ENCODE data around the gene PUS7.
"Not testable (repeated sequence)": the region's sequence is repeated elsewhere in the genome, so short reads cannot be mapped to it uniquely, and the experiment has no call there.

Gene PUS7

GRCh38 chr7:105521717-105522463 is at the start of gene PUS7:
Gene PUS7, minus strand, starts transcription at chr7:105522271. Its CDS starts 13,759 bp downstream, at chr7:105508512.
- peak; percentile 61 to 70 for DNase-seq (ENCODE audit: low read depth in 1 of 2, low spot score in 1 of 2)

- no peak for DNase-seq (ENCODE audit: low read depth in 1 of 2, low spot score in 1 of 2)
These were observed 45.8 kb upstream of the PUS7 start for GRCh38 chr7:105567821-105568220.

- no peak for DNase-seq (ENCODE audit: low read depth in 1 of 2, low spot score in 1 of 2)
These were observed 45.0 kb upstream of the PUS7 start for GRCh38 chr7:105567024-105567423.

GRCh38 chr7:105565190-105565589 is 43.1 kb upstream of the PUS7 start:
- DNase-seq (ENCODE audit: low read depth in 1 of 2, low spot score in 1 of 2): no peak

GRCh38 chr7:105559926-105560325 is 37.9 kb upstream of the PUS7 start:
- DNase-seq (ENCODE audit: low read depth in 1 of 2, low spot score in 1 of 2): no peak

GRCh38 chr7:105538339-105538738 is 16.3 kb upstream of the PUS7 start:
- DNase-seq (ENCODE audit: low read depth in 1 of 2, low spot score in 1 of 2): no peak

- no peak for DNase-seq (ENCODE audit: low read depth in 1 of 2, low spot score in 1 of 2)
These were observed 10.8 kb upstream of the PUS7 start for GRCh38 chr7:105532709-105533460.

GRCh38 chr7:105531792-105532671 is 10.0 kb upstream of the PUS7 start, which contains the start of gene RINT1:
Gene RINT1, plus strand, starts transcription at chr7:105532201. Its CDS starts 115 bp downstream, at chr7:105532316.
- DNase-seq (ENCODE audit: low read depth in 1 of 2, low spot score in 1 of 2): peak; percentile 77 to 83

- no peak for DNase-seq (ENCODE audit: low read depth in 1 of 2, low spot score in 1 of 2)
These were observed 8.5 kb upstream of the PUS7 start for GRCh38 chr7:105530546-105530945.

- DNase-seq (ENCODE audit: low read depth in 1 of 2, low spot score in 1 of 2): no peak
These were observed 8.1 kb upstream of the PUS7 start for GRCh38 chr7:105530126-105530525.

GRCh38 chr7:105527737-105528136 is 5.7 kb upstream of the PUS7 start:
- DNase-seq (ENCODE audit: low read depth in 1 of 2, low spot score in 1 of 2): not testable (repeated sequence)

GRCh38 chr7:105524840-105525239 is 2.8 kb upstream of the PUS7 start:
- no peak for DNase-seq (ENCODE audit: low read depth in 1 of 2, low spot score in 1 of 2)

GRCh38 chr7:105524423-105524822 is 2.4 kb upstream of the PUS7 start:
- DNase-seq (ENCODE audit: low read depth in 1 of 2, low spot score in 1 of 2): not testable (repeated sequence)

GRCh38 chr7:105521027-105521716 is 899 bp downstream of the PUS7 start:
- DNase-seq (ENCODE audit: low read depth in 1 of 2, low spot score in 1 of 2): peak in 1 of 2 donors; percentile 8

- DNase-seq (ENCODE audit: low read depth in 1 of 2, low spot score in 1 of 2): not testable (repeated sequence)
These were observed 1.5 kb downstream of the PUS7 start for GRCh38 chr7:105520620-105521019.

- no peak for DNase-seq (ENCODE audit: low read depth in 1 of 2, low spot score in 1 of 2)
These were observed 2.7 kb downstream of the PUS7 start for GRCh38 chr7:105519353-105519752.

GRCh38 chr7:105515610-105516009 is 6.5 kb downstream of the PUS7 start:
- DNase-seq (ENCODE audit: low read depth in 1 of 2, low spot score in 1 of 2): not testable (repeated sequence)

- no peak for DNase-seq (ENCODE audit: low read depth in 1 of 2, low spot score in 1 of 2)
These were observed 9.0 kb downstream of the PUS7 start for GRCh38 chr7:105512926-105513526.

- no peak for DNase-seq (ENCODE audit: low read depth in 1 of 2, low spot score in 1 of 2)
These were observed 9.7 kb downstream of the PUS7 start for GRCh38 chr7:105512415-105512814.

GRCh38 chr7:105502173-105502572 is 19.9 kb downstream of the PUS7 start:
- no peak for DNase-seq (ENCODE audit: low read depth in 1 of 2, low spot score in 1 of 2)
